GM18867 (cell line): ENCODE data around the gene FRMD4A.

ENCODE experiments used
- ATAC-seq: cut with Tn5 transposase; IDR thresholded peaks from one replicate; pipeline ENCODE4 v1.9.1; 2021; ENCODE audit warnings: mild to moderate bottlenecking, moderate library complexity; ENCODE audit not compliant: unreplicated experiment

Gene FRMD4A

GRCh38 chr10:13612654-13613373 lies 717.9 kb downstream of the FRMD4A start:
- ATAC-seq = no peak

GRCh38 chr10:13608246-13608853 lies 722.4 kb downstream of the FRMD4A start:
- ATAC-seq = no peak

- no peak for ATAC-seq
Measured at GRCh38 chr10:13604357-13605040, 726.2 kb downstream of the FRMD4A start.

GRCh38 chr10:13597909-13598308 lies 732.8 kb downstream of the FRMD4A start:
- ATAC-seq = no peak

GRCh38 chr10:13594641-13595040 lies 736.1 kb downstream of the FRMD4A start:
- ATAC-seq = no peak
